Activated T-helper 17 cell treated with anti-CD3 and anti-CD28 coated beads, Interleukin-2, amount 50 U/mL, for 72 hours (primary cell): ENCODE results near the gene PHACTR1. TPM values are rescaled to one million over a fixed set of nuclear protein-coding genes. Genes with fewer than 3 reads are reported as not detected.

ENCODE experiments used
- ATAC-seq: fragments of 150-1000 bp; cut with Tn5 transposase; replicated peaks from 2 replicates; pipeline ENCODE4 v1.10.0; 2021; ENCODE audit warnings: mild to moderate bottlenecking, moderate library complexity
- H3K27ac Mint-ChIP-seq: one replicate; pipeline ENCODE4 v1.8.0; 2022; ENCODE audit warnings: mixed read lengths
- H3K27me3 Mint-ChIP-seq: one replicate; pipeline ENCODE4 v1.8.0; 2022; ENCODE audit warnings: mixed read lengths
- H3K36me3 Mint-ChIP-seq: one replicate; pipeline ENCODE4 v1.8.0; 2022; ENCODE audit warnings: low read depth, mild to moderate bottlenecking, mixed read lengths
- H3K4me1 Mint-ChIP-seq: one replicate; pipeline ENCODE4 v1.8.0; 2022; ENCODE audit warnings: mixed read lengths
- H3K4me3 Mint-ChIP-seq: one replicate; pipeline ENCODE4 v1.8.0; 2022; ENCODE audit warnings: mild to moderate bottlenecking, mixed read lengths
- H3K9me3 Mint-ChIP-seq: one replicate; pipeline ENCODE4 v1.8.0; 2022; ENCODE audit warnings: mixed read lengths
- total RNA-seq, 2 donors: library from RNA; stranded (reverse); gene quantifications; one replicate each; pipeline ENCODE4 v1.2.3, GENCODE V29; 2022

The PHACTR1 gene
- total RNA-seq, 2 donors from 2014 or later: 0.05 to 1.5 TPM

- no peak for ATAC-seq
- Mint-ChIP-seq H3K36me3 (no peaks in the 10 kb centered on the region), H3K27me3 (peaks cover 40% of the 10 kb centered on the region), H3K4me3 (no peak overlapping the region), H3K4me1 (no peaks in the 10 kb centered on the region), H3K9me3 (no peaks in the 10 kb centered on the region), H3K27ac (no peak overlapping the region)
These were observed 356.2 kb downstream of the PHACTR1 start for GRCh38 chr6:13072686-13073347.

GRCh38 chr6:13074415-13075140 lies 358.0 kb downstream of the PHACTR1 start:
- H3K27ac Mint-ChIP-seq: no peak overlapping the region
- ATAC-seq: no peak
- H3K4me1 Mint-ChIP-seq: no peaks in the 10 kb centered on the region
- no peaks in the 10 kb centered on the region for H3K36me3 Mint-ChIP-seq
- no peaks in the 10 kb centered on the region for H3K9me3 Mint-ChIP-seq
- H3K27me3 Mint-ChIP-seq: peaks cover 39% of the 10 kb centered on the region
- H3K4me3 Mint-ChIP-seq: no peak overlapping the region

GRCh38 chr6:13075141-13075845 lies 358.7 kb downstream of the PHACTR1 start:
- Mint-ChIP-seq H3K27ac (no peak overlapping the region), H3K36me3 (no peaks in the 10 kb centered on the region), H3K27me3 (peaks cover 43% of the 10 kb centered on the region), H3K4me1 (no peaks in the 10 kb centered on the region), H3K4me3 (no peak overlapping the region), H3K9me3 (no peaks in the 10 kb centered on the region)
- ATAC-seq: no peak

- no peak for ATAC-seq
- no peaks in the 10 kb centered on the region for H3K9me3 Mint-ChIP-seq
- no peaks in the 10 kb centered on the region for H3K4me1 Mint-ChIP-seq
- no peaks in the 10 kb centered on the region for H3K36me3 Mint-ChIP-seq
- H3K27ac Mint-ChIP-seq: no peak overlapping the region
- peaks cover 43% of the 10 kb centered on the region for H3K27me3 Mint-ChIP-seq
- H3K4me3 Mint-ChIP-seq: no peak overlapping the region
These were observed 360.0 kb downstream of the PHACTR1 start for GRCh38 chr6:13076575-13076974.

- no peaks in the 10 kb centered on the region for H3K36me3 Mint-ChIP-seq
- H3K4me1 Mint-ChIP-seq: no peaks in the 10 kb centered on the region
These were observed 360.6 kb downstream of the PHACTR1 start for GRCh38 chr6:13077117-13077516.

GRCh38 chr6:13079096-13079723 lies 362.6 kb downstream of the PHACTR1 start:
- Mint-ChIP-seq H3K27ac (no peak overlapping the region), H3K4me1 (no peaks in the 10 kb centered on the region), H3K36me3 (no peaks in the 10 kb centered on the region), H3K27me3 (peaks cover 45% of the 10 kb centered on the region), H3K4me3 (no peak overlapping the region), H3K9me3 (no peaks in the 10 kb centered on the region)
- ATAC-seq: no peak

More at GRCh38 chr6:13077117-13077516, 360.6 kb downstream of the PHACTR1 start:
- peaks cover 47% of the 10 kb centered on the region for H3K27me3 Mint-ChIP-seq
- no peak overlapping the region for H3K27ac Mint-ChIP-seq
- no peaks in the 10 kb centered on the region for H3K9me3 Mint-ChIP-seq
- no peak overlapping the region for H3K4me3 Mint-ChIP-seq
- no peak for ATAC-seq

- Mint-ChIP-seq H3K4me1 (no peaks in the 10 kb centered on the region), H3K4me3 (no peak overlapping the region), H3K27ac (no peak overlapping the region), H3K9me3 (no peaks in the 10 kb centered on the region), H3K36me3 (no peaks in the 10 kb centered on the region), H3K27me3 (peaks cover 34% of the 10 kb centered on the region)
- no peak for ATAC-seq
These were observed 364.1 kb downstream of the PHACTR1 start for GRCh38 chr6:13080462-13081188.

GRCh38 chr6:13081189-13081563 lies 364.6 kb downstream of the PHACTR1 start:
- no peak for ATAC-seq
- Mint-ChIP-seq H3K27me3 (peaks cover 29% of the 10 kb centered on the region), H3K9me3 (no peaks in the 10 kb centered on the region), H3K27ac (no peak overlapping the region), H3K4me1 (no peaks in the 10 kb centered on the region), H3K4me3 (no peak overlapping the region), H3K36me3 (no peaks in the 10 kb centered on the region)

- ATAC-seq: no peak
- H3K36me3 Mint-ChIP-seq: no peaks in the 10 kb centered on the region
- H3K27ac Mint-ChIP-seq: no peak overlapping the region
- H3K4me3 Mint-ChIP-seq: no peak overlapping the region
- H3K27me3 Mint-ChIP-seq: peaks cover 7% of the 10 kb centered on the region
- H3K9me3 Mint-ChIP-seq: no peaks in the 10 kb centered on the region
- no peaks in the 10 kb centered on the region for H3K4me1 Mint-ChIP-seq
These were observed 372.9 kb downstream of the PHACTR1 start for GRCh38 chr6:13089296-13089994.

- Mint-ChIP-seq H3K27me3 (peaks cover 7% of the 10 kb centered on the region), H3K36me3 (no peaks in the 10 kb centered on the region), H3K9me3 (no peaks in the 10 kb centered on the region), H3K27ac (no peak overlapping the region), H3K4me3 (no peak overlapping the region), H3K4me1 (no peaks in the 10 kb centered on the region)
- ATAC-seq: no peak
These were observed 374.6 kb downstream of the PHACTR1 start for GRCh38 chr6:13091192-13091591.

GRCh38 chr6:13094781-13095425 lies 378.3 kb downstream of the PHACTR1 start:
- Mint-ChIP-seq H3K27me3 (peaks cover 3% of the 10 kb centered on the region), H3K36me3 (no peaks in the 10 kb centered on the region), H3K4me1 (no peaks in the 10 kb centered on the region), H3K9me3 (no peaks in the 10 kb centered on the region), H3K4me3 (no peak overlapping the region), H3K27ac (no peak overlapping the region)
- ATAC-seq: no peak

- ATAC-seq: no peak
- peaks cover 11% of the 10 kb centered on the region for H3K27me3 Mint-ChIP-seq
- no peaks in the 10 kb centered on the region for H3K9me3 Mint-ChIP-seq
- no peak overlapping the region for H3K4me3 Mint-ChIP-seq
- no peak overlapping the region for H3K27ac Mint-ChIP-seq
- no peaks in the 10 kb centered on the region for H3K4me1 Mint-ChIP-seq
- no peaks in the 10 kb centered on the region for H3K36me3 Mint-ChIP-seq
These were observed 379.5 kb downstream of the PHACTR1 start for GRCh38 chr6:13096084-13096483.

- H3K4me3 Mint-ChIP-seq: no peak overlapping the region
- no peak for ATAC-seq
- H3K36me3 Mint-ChIP-seq: no peaks in the 10 kb centered on the region
- H3K9me3 Mint-ChIP-seq: no peaks in the 10 kb centered on the region
- peaks cover 15% of the 10 kb centered on the region for H3K27me3 Mint-ChIP-seq
- H3K4me1 Mint-ChIP-seq: no peaks in the 10 kb centered on the region
- no peak overlapping the region for H3K27ac Mint-ChIP-seq
These were observed 380.9 kb downstream of the PHACTR1 start for GRCh38 chr6:13097454-13097853.
